Osteoblast (primary cell): ENCODE measurements around the gene TLE5. TPM values are rescaled to one million over a fixed set of nuclear protein-coding genes. Genes with fewer than 3 reads are reported as not detected.

ENCODE experiments used
- DNase-seq: peaks from one replicate; pipeline ENCODE4 v3.0.0; 2011; ENCODE audit warnings: low spot score, mixed read lengths; ENCODE audit not compliant: insufficient read length; ENCODE audit errors: missing footprints
- H2AFZ ChIP-seq: 2 replicates; pipeline ENCODE4 v1.6.0; 2011; ENCODE audit warnings: mild to moderate bottlenecking, low read length
- H3K27ac ChIP-seq: 2 replicates; pipeline ENCODE4 v1.5.1; 2011; ENCODE audit warnings: mild to moderate bottlenecking, low read depth, low read length, moderate library complexity
- H3K27me3 ChIP-seq: 2 replicates; pipeline ENCODE4 v1.6.0; 2012; ENCODE audit warnings: mild to moderate bottlenecking, control low read depth, inconsistent platforms, low read length, moderate library complexity; ENCODE audit not compliant: insufficient read depth
- H3K36me3 ChIP-seq: 2 replicates; pipeline ENCODE4 v1.5.1; 2011; ENCODE audit warnings: mild to moderate bottlenecking, low read length, control low read depth, moderate library complexity; ENCODE audit not compliant: insufficient read depth
- H3K4me1 ChIP-seq: 2 replicates; pipeline ENCODE4 v1.5.1; 2011; ENCODE audit warnings: mild to moderate bottlenecking, low read length, control low read depth, moderate library complexity; ENCODE audit not compliant: insufficient read depth
- H3K4me2 ChIP-seq: 2 replicates; pipeline ENCODE4 v1.6.0; 2011; ENCODE audit warnings: mild to moderate bottlenecking, low read length; ENCODE audit not compliant: insufficient read depth
- H3K4me3 ChIP-seq: fragments of 200-600 bp; sonication (generic); 3 replicates; pipeline ENCODE4 v1.5.1; 2012; ENCODE audit warnings: mild to moderate bottlenecking, low read length, inconsistent platforms; ENCODE audit not compliant: insufficient read depth
- H3K79me2 ChIP-seq: 2 replicates; pipeline ENCODE4 v1.6.0; 2012; ENCODE audit warnings: mild to moderate bottlenecking, low read length, control low read depth, inconsistent platforms; ENCODE audit not compliant: insufficient read depth
- H3K9me3 ChIP-seq: 2 replicates; pipeline ENCODE4 v1.5.1; 2011; ENCODE audit warnings: low read depth, low read length, control low read depth
- H4K20me1 ChIP-seq: 2 replicates; pipeline ENCODE4 v1.6.0; 2012; ENCODE audit warnings: mild to moderate bottlenecking, low read length, control low read depth; ENCODE audit not compliant: insufficient read depth
- CTCF ChIP-seq: IDR thresholded peaks from 2 replicates; pipeline ENCODE4 v1.5.1; 2011; ENCODE audit warnings: mild to moderate bottlenecking, low read depth, low read length, moderate library complexity; ENCODE audit errors: extremely low read depth
- total RNA-seq: library from RNA; depleted of rRNA; stranded (reverse); fragments of >200 nt; gene quantifications from 2 replicates; pipeline ENCODE4 v1.2.3, GENCODE V29; 2012

The TLE5 gene
- total RNA-seq, 1 donor, result 211 TPM

GRCh38 chr19:3105641-3106508, 43.6 kb upstream of the TLE5 start:
- no peak overlapping the region for H3K4me3 ChIP-seq
- H3K27me3 ChIP-seq, result no peaks in the 10 kb centered on the region
- TF ChIP-seq CTCF, result no peak
- DNase-seq, result peak; percentile 2
- H4K20me1 ChIP-seq, result peaks cover 86% of the 10 kb centered on the region
- H3K36me3 ChIP-seq, result no peaks in the 10 kb centered on the region
- peaks cover 6% of the 10 kb centered on the region for H3K4me1 ChIP-seq
- no peak overlapping the region for H3K4me2 ChIP-seq
- H2AFZ ChIP-seq, result no peak overlapping the region
- H3K9me3 ChIP-seq, result no peaks in the 10 kb centered on the region
- peaks cover 96% of the 10 kb centered on the region for H3K79me2 ChIP-seq
- no peak overlapping the region for H3K27ac ChIP-seq

GRCh38 chr19:3104708-3104983, 42.4 kb upstream of the TLE5 start:
- peak; percentile 8 for DNase-seq
- no peak for TF ChIP-seq CTCF
- H3K4me2 ChIP-seq, result no peak overlapping the region
- peaks cover 96% of the 10 kb centered on the region for H3K79me2 ChIP-seq
- peaks cover 6% of the 10 kb centered on the region for H3K4me1 ChIP-seq
- H3K36me3 ChIP-seq, result no peaks in the 10 kb centered on the region
- H3K4me3 ChIP-seq, result no peak overlapping the region
- peaks cover 88% of the 10 kb centered on the region for H4K20me1 ChIP-seq
- H2AFZ ChIP-seq, result no peak overlapping the region
- H3K9me3 ChIP-seq, result no peaks in the 10 kb centered on the region
- H3K27me3 ChIP-seq, result no peaks in the 10 kb centered on the region
- no peak overlapping the region for H3K27ac ChIP-seq

GRCh38 chr19:3102239-3103140, 40.2 kb upstream of the TLE5 start:
- Histone ChIP-seq H3K4me3 (no peak overlapping the region), H4K20me1 (peaks cover 79% of the 10 kb centered on the region), H3K4me1 (peaks cover 19% of the 10 kb centered on the region), H2AFZ (no peak overlapping the region), H3K27me3 (no peaks in the 10 kb centered on the region), H3K79me2 (peaks cover 96% of the 10 kb centered on the region), H3K36me3 (no peaks in the 10 kb centered on the region), H3K4me2 (no peak overlapping the region), H3K9me3 (no peaks in the 10 kb centered on the region), H3K27ac (no peak overlapping the region)
- no peak for TF ChIP-seq CTCF
- DNase-seq, result peak; percentile 80
